Endothelial cell of umbilical vein (primary cell): ENCODE results near the gene PELI3. TPM values are rescaled to one million over a fixed set of nuclear protein-coding genes. Genes with fewer than 3 reads are reported as not detected.
A peak's percentile ranks its signal among the peaks of the same experiment; 100 is the strongest.

Experiments used
- BruUV-seq: library from RNA; stranded (reverse); fragments of 400-500 nt; replicated peaks from 2 replicates; lab custom pipeline; 2021; lab: Mats Ljungman, UMichigan
- CTCF ChIA-PET: fragments of 300-600, 350-600 bp; sonication (Branson Sonifier 250); formaldehyde crosslinking; loops from one replicate; lab custom pipeline; 2021; ENCODE audit warnings: antibody characterized with exemption, inconsistent platforms; lab: Charles Lee
- POLR2A ChIA-PET: fragments of 300-600, 350-600 bp; sonication (Branson Sonifier 250); formaldehyde crosslinking; loops from one replicate; lab custom pipeline; 2021; ENCODE audit warnings: antibody characterized with exemption, inconsistent platforms; lab: Charles Lee
- DNase-seq: peaks from one replicate; pipeline ENCODE4 v3.0.0-alpha.2; 2011; ENCODE audit warnings: low read depth, low spot score
- FAIRE-seq: peaks from 2 replicates; lab custom pipeline; 2011; peaks lifted over from hg19 to GRCh38; lab: Jason Lieb, UNC
- H2AFZ ChIP-seq: 2 replicates; pipeline ENCODE4 v1.6.0; 2012; ENCODE audit warnings: low read depth, low read length, control low read depth, inconsistent platforms
- H3K27ac ChIP-seq: 2 replicates; pipeline ENCODE4 v1.5.1; 2011; ENCODE audit warnings: low read depth, mild to moderate bottlenecking, control low read depth, low read length, moderate library complexity; ENCODE audit not compliant: insufficient read depth
- H3K27me3 ChIP-seq, 2 experiments: 2 replicates each; pipeline versions ENCODE4 v1.6.0 to v1.6.1; 2011; ENCODE audit warnings: low read length in 2 of 2, mixed read lengths in 1 of 2; ENCODE audit not compliant: control insufficient read depth in 2 of 2, insufficient read depth in 2 of 2
- H3K36me3 ChIP-seq, 2 experiments: 2 replicates in 1 of 2; 3 replicates in 1 of 2; pipeline ENCODE4 v1.5.1; 2011; ENCODE audit warnings: low read length in 2 of 2, mild to moderate bottlenecking in 1 of 2, moderate library complexity in 1 of 2; ENCODE audit not compliant: control insufficient read depth in 2 of 2, insufficient read depth in 2 of 2; ENCODE audit errors: extremely low read depth in 1 of 2
- H3K4me1 ChIP-seq: 3 replicates; pipeline ENCODE4 v1.5.1; 2011; ENCODE audit warnings: mild to moderate bottlenecking, low read length; ENCODE audit not compliant: control insufficient read depth, insufficient read depth; ENCODE audit errors: extremely low read depth
- H3K4me2 ChIP-seq: 2 replicates; pipeline ENCODE4 v1.6.1; 2011; ENCODE audit warnings: low read length, control low read depth, mixed read lengths; ENCODE audit not compliant: insufficient read depth
- H3K4me3 ChIP-seq, 3 experiments: fragments of 200-600 bp in 1 of 3; sonication (generic), shearing (Covaris generic) in 1 of 3; replicated peaks in 1 of 3; 2 replicates each; pipeline ENCODE4 v1.5.1; 2011 to 2016; ENCODE audit warnings: control low read depth in 3 of 3, low read length in 3 of 3, mild to moderate bottlenecking in 2 of 3, inconsistent platforms in 1 of 3, low read depth in 1 of 3, moderate library complexity in 1 of 3; ENCODE audit not compliant: insufficient read depth in 1 of 3
- H3K79me2 ChIP-seq: 2 replicates; pipeline ENCODE4 v1.6.0; 2012; ENCODE audit warnings: low read length, inconsistent platforms; ENCODE audit not compliant: control insufficient read depth, insufficient read depth
- H3K9ac ChIP-seq: replicated peaks from 2 replicates; pipeline ENCODE3; 2011; ENCODE audit warnings: low read length, control low read depth; ENCODE audit not compliant: insufficient read depth; ENCODE audit errors: extremely low read depth
- H3K9me1 ChIP-seq: replicated peaks from 3 replicates; pipeline ENCODE4 v1.6.0; 2011; ENCODE audit warnings: mild to moderate bottlenecking, low read length; ENCODE audit not compliant: control insufficient read depth, insufficient read depth; ENCODE audit errors: extremely low read depth
- H3K9me3 ChIP-seq: replicated peaks from 2 replicates; pipeline ENCODE4 v1.5.1; 2012; ENCODE audit warnings: low read length, inconsistent platforms; ENCODE audit not compliant: control insufficient read depth, insufficient read depth
- H4K20me1 ChIP-seq: replicated peaks from 2 replicates; pipeline ENCODE3; 2011; ENCODE audit warnings: mild to moderate bottlenecking, low read length; ENCODE audit not compliant: control insufficient read depth, insufficient read depth; ENCODE audit errors: extremely low read depth
- EZH2 ChIP-seq: IDR thresholded peaks from 2 replicates; pipeline ENCODE4 v1.6.1; 2012; ENCODE audit warnings: borderline replicate concordance, low read depth, mild to moderate bottlenecking, moderate library complexity, low read length, inconsistent platforms; ENCODE audit not compliant: severe bottlenecking
- FOS ChIP-seq: IDR thresholded peaks from 2 replicates; pipeline ENCODE4 v1.6.1; 2011; ENCODE audit warnings: mild to moderate bottlenecking, low read length, moderate library complexity, borderline replicate concordance; ENCODE audit not compliant: insufficient read depth
- GATA2 ChIP-seq: IDR thresholded peaks from 2 replicates; pipeline ENCODE4 v1.7.0; 2011; ENCODE audit warnings: low read depth, mild to moderate bottlenecking, moderate library complexity, mixed read lengths, low read length; ENCODE audit not compliant: insufficient read length, insufficient read depth
- JUN ChIP-seq: IDR thresholded peaks from 2 replicates; pipeline ENCODE4 v1.6.1; 2011; ENCODE audit warnings: borderline replicate concordance, low read depth; ENCODE audit not compliant: insufficient read length, insufficient read depth
- MYC ChIP-seq: IDR thresholded peaks from one replicate; pipeline ENCODE4 v1.6.1; 2011; ENCODE audit warnings: mild to moderate bottlenecking, low read depth, low read length
- POLR2A ChIP-seq: IDR thresholded peaks from 2 replicates; pipeline ENCODE4 v1.6.1; 2012; ENCODE audit warnings: low read depth, mild to moderate bottlenecking, control low read depth, low read length
- POLR2AphosphoS5 ChIP-seq: IDR thresholded peaks from 2 replicates; pipeline ENCODE4 v1.6.1; 2012; ENCODE audit warnings: low read depth, mild to moderate bottlenecking, control low read depth, low read length, moderate library complexity; ENCODE audit not compliant: insufficient read depth
- dilution Hi-C: fragments of 300-500 bp; cut with MboI; formaldehyde crosslinking; loops from one replicate; pipeline ENCODE4 v1.15.0; 2019; ENCODE audit warnings: low sequenced_read_pairs; ENCODE audit not compliant: extremely low pct_ligation_motif_present
- intact Hi-C: fragments of 100-400 bp; cut with micrococcal nuclease; formaldehyde crosslinking; loops from one replicate; pipeline ENCODE4 v1.10.0; 2022
- polyA plus RNA-seq, 4 experiments: library from polyadenylated mRNA; depleted of rRNA in 3 of 4; stranded (reverse) in 3 of 4; unstranded in 1 of 4; fragments of >200 nt; gene quantifications; 2 replicates each; pipeline versions ENCODE4 v1.2.1 to v1.2.3, GENCODE V29; 2011 to 2012; ENCODE audit warnings: missing spikeins in 1 of 4
- total RNA-seq: library from RNA; stranded (reverse); gene quantifications from 2 replicates; pipeline ENCODE4 v1.2.3, GENCODE V29; 2021
- TF ChIP-seq, protein P1 (sequence below): IDR thresholded peaks from 2 replicates; pipeline ENCODE4 v1.6.1; 2011; ENCODE audit not compliant: insufficient read depth, insufficient read length
- TF ChIP-seq, protein P2 (sequence below), 2 donors: IDR thresholded peaks; 1 replicate in 1 of 2; 2 replicates in 1 of 2; pipeline ENCODE4 v1.5.1; 2011; ENCODE audit warnings: low read length in 2 of 2, mild to moderate bottlenecking in 2 of 2, moderate library complexity in 2 of 2, control low read depth in 1 of 2, inconsistent platforms in 1 of 2, low read depth in 1 of 2; ENCODE audit not compliant: insufficient read depth in 1 of 2; ENCODE audit errors: extremely low read depth in 1 of 2

Gene PELI3
- total and polyA plus RNA-seq, 2 donors (not counting 3 experiments of a cell fraction or from before 2014, with no cell fraction given): 2.8 to 2.9 TPM

DNA sequence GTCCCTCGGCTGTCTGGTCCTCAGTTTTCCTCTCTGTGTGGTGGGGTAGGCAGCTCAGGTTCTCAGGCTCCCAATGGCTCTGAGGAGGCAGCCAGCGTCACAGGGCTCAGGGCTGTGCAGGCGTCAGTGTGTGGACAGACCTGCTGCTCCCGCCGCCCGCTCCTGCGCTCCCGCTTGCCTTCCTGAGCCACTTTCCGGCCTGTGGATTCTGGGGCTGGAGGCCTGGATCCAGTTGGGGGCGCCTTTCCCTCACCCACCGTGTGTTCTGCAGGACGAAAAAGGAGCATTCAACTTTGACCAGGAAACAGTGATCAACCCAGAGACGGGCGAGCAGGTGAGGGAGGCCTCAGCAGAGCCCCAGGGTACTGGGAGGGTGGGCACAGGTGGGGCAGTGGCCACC lies 28.2 kb downstream of the PELI3 start:
- H3K4me1 ChIP-seq: no peaks in the 10 kb centered on the region
- H3K27me3 ChIP-seq: no peaks in the 10 kb centered on the region
- ChIA-PET CTCF (no interaction called here), POLR2A (no interaction called here)
- no peak overlapping the region for H3K9ac ChIP-seq
- FAIRE-seq (no peak), DNase-seq (no peak)
- no peak overlapping the region for H3K4me3 ChIP-seq
- TF ChIP-seq, protein P1, sequence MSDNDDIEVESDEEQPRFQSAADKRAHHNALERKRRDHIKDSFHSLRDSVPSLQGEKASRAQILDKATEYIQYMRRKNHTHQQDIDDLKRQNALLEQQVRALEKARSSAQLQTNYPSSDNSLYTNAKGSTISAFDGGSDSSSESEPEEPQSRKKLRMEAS: no peak
- no peak for TF ChIP-seq MYC
- no peak for TF ChIP-seq POLR2AphosphoS5
- TF ChIP-seq FOS: no peak
- no peak for TF ChIP-seq POLR2A
- no peak for TF ChIP-seq JUN
- no peak for TF ChIP-seq EZH2
- peaks cover 0 to 20% of the 10 kb centered on the region in 2 experiments for H3K36me3 ChIP-seq
- intact Hi-C loops (no loop called here), dilution Hi-C loops (no loop called here)
- no peaks in the 10 kb centered on the region for H3K79me2 ChIP-seq
- H3K9me1 ChIP-seq: no peaks in the 10 kb centered on the region
- no peak overlapping the region for H3K4me2 ChIP-seq
- H4K20me1 ChIP-seq: no peaks in the 10 kb centered on the region
- H3K27ac ChIP-seq: no peak overlapping the region
- BruUV-seq: no TSS peak
- no peak overlapping the region for H2AFZ ChIP-seq
- no peaks in the 10 kb centered on the region for H3K9me3 ChIP-seq

DNA sequence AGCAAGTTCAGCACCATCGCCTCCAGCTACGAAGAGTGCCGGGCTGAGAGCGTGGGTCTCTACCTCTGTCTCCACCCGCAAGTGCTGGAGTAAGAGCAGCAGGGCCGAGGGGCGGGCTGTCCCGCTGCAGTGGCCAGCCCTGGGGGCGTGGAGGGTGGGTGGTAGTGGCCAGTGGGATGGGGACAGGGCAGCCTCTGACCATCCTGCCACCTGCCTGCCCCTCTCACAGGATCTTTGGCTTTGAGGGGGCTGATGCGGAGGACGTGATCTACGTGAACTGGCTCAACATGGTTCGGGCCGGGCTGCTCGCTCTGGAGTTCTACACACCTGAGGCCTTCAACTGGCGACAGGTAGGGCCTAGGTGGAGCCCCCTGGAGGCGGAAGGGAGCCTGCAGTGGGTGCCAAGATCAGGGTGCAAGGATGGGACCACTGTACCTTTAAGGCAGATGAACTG lies 28.7 kb downstream of the PELI3 start:
- FAIRE-seq: no peak
- peaks cover 0 to 20% of the 10 kb centered on the region in 2 experiments for H3K36me3 ChIP-seq

More for the DNA sequence above, 28.7 kb downstream of the PELI3 start:
- no peaks in the 10 kb centered on the region for H3K27me3 ChIP-seq
- BruUV-seq: no TSS peak
- POLR2A ChIA-PET: no interaction called here
- H3K4me1 ChIP-seq: no peaks in the 10 kb centered on the region
- no peaks in the 10 kb centered on the region for H3K9me3 ChIP-seq
- H3K4me3 ChIP-seq: no peak overlapping the region
- dilution Hi-C loops: no loop called here
- no peaks in the 10 kb centered on the region for H3K9me1 ChIP-seq
- TF ChIP-seq, protein P2, sequence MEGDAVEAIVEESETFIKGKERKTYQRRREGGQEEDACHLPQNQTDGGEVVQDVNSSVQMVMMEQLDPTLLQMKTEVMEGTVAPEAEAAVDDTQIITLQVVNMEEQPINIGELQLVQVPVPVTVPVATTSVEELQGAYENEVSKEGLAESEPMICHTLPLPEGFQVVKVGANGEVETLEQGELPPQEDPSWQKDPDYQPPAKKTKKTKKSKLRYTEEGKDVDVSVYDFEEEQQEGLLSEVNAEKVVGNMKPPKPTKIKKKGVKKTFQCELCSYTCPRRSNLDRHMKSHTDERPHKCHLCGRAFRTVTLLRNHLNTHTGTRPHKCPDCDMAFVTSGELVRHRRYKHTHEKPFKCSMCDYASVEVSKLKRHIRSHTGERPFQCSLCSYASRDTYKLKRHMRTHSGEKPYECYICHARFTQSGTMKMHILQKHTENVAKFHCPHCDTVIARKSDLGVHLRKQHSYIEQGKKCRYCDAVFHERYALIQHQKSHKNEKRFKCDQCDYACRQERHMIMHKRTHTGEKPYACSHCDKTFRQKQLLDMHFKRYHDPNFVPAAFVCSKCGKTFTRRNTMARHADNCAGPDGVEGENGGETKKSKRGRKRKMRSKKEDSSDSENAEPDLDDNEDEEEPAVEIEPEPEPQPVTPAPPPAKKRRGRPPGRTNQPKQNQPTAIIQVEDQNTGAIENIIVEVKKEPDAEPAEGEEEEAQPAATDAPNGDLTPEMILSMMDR (IDR thresholded peaks at IDR 0.05; ENCODE audit: extremely low read depth in 1 of 2, insufficient read depth in 1 of 2, low read depth in 1 of 2, low read length in 2 of 2): peak in 1 of 2 donors; percentile 12
- no peak for TF ChIP-seq MYC
- no peak for TF ChIP-seq POLR2A
- TF ChIP-seq, protein P1: no peak
- TF ChIP-seq GATA2: no peak
- H3K27ac ChIP-seq: no peak overlapping the region
- no peak overlapping the region for H2AFZ ChIP-seq
- no peaks in the 10 kb centered on the region for H3K79me2 ChIP-seq
- intact Hi-C loops: no loop called here
- no peak for DNase-seq
- no peak overlapping the region for H3K9ac ChIP-seq
- H3K4me2 ChIP-seq: no peak overlapping the region
- no peaks in the 10 kb centered on the region for H4K20me1 ChIP-seq
- CTCF ChIA-PET: no interaction called here
